ENCODE results near the gene RNF38.
"Not testable (repeated sequence)": the region's sequence is repeated elsewhere in the genome, so short reads cannot be mapped to it uniquely, and the experiment has no call there.

The RNF38 gene

GRCh38 chr9:36399980-36400331 is at the start of gene RNF38:
Gene RNF38, minus strand, starts transcription at chr9:36400269. Its CDS starts 161 bp downstream, at chr9:36400108.
- no peak for DNase-seq

- not testable (repeated sequence) for DNase-seq
These were observed 48.5 kb upstream of the RNF38 start for GRCh38 chr9:36448555-36448954.

- DNase-seq: no peak
These were observed 47.9 kb upstream of the RNF38 start for GRCh38 chr9:36448017-36448416.

- DNase-seq: not testable (repeated sequence)
These were observed 46.6 kb upstream of the RNF38 start for GRCh38 chr9:36446678-36447077.

- no peak for DNase-seq
These were observed 45.8 kb upstream of the RNF38 start for GRCh38 chr9:36445800-36446361.

- DNase-seq: no peak
These were observed 44.1 kb upstream of the RNF38 start for GRCh38 chr9:36444203-36444602.

- no peak for DNase-seq
These were observed 43.5 kb upstream of the RNF38 start for GRCh38 chr9:36443581-36443980.

GRCh38 chr9:36442710-36443109 is 42.6 kb upstream of the RNF38 start:
- no peak for DNase-seq

GRCh38 chr9:36441966-36442365 is 41.9 kb upstream of the RNF38 start:
- no peak for DNase-seq

GRCh38 chr9:36438536-36439236 is 38.6 kb upstream of the RNF38 start:
- DNase-seq: no peak

GRCh38 chr9:36437790-36438189 is 37.7 kb upstream of the RNF38 start:
- no peak for DNase-seq

- no peak for DNase-seq
These were observed 36.8 kb upstream of the RNF38 start for GRCh38 chr9:36436909-36437308.

- DNase-seq: no peak
These were observed 33.3 kb upstream of the RNF38 start for GRCh38 chr9:36433386-36433785.

GRCh38 chr9:36431078-36431477 is 31.0 kb upstream of the RNF38 start:
- no peak for DNase-seq

GRCh38 chr9:36426945-36427344 is 26.9 kb upstream of the RNF38 start:
- DNase-seq: no peak

- no peak for DNase-seq
These were observed 26.3 kb upstream of the RNF38 start for GRCh38 chr9:36426348-36426747.

- no peak for DNase-seq
These were observed 24.4 kb upstream of the RNF38 start for GRCh38 chr9:36424289-36425055.

GRCh38 chr9:36423206-36423605 is 23.1 kb upstream of the RNF38 start:
- DNase-seq: no peak

- no peak for DNase-seq
These were observed 16.8 kb upstream of the RNF38 start for GRCh38 chr9:36416890-36417289.

GRCh38 chr9:36415822-36416525 is 15.9 kb upstream of the RNF38 start:
- no peak for DNase-seq

GRCh38 chr9:36411410-36411809 is 11.3 kb upstream of the RNF38 start:
- DNase-seq: not testable (repeated sequence)

- DNase-seq: not testable (repeated sequence)
These were observed 9.0 kb upstream of the RNF38 start for GRCh38 chr9:36409076-36409475.

GRCh38 chr9:36407122-36407723 is 7.2 kb upstream of the RNF38 start:
- DNase-seq: peak; percentile 73
